GM19397 (cell line): Measurements from ENCODE around the gene LAMA2.

Experiments used
- ATAC-seq: cut with Tn5 transposase; IDR thresholded peaks from one replicate; pipeline ENCODE4 v1.9.1; 2021; ENCODE audit warnings: mild to moderate bottlenecking, moderate library complexity; ENCODE audit not compliant: unreplicated experiment

The LAMA2 gene

DNA sequence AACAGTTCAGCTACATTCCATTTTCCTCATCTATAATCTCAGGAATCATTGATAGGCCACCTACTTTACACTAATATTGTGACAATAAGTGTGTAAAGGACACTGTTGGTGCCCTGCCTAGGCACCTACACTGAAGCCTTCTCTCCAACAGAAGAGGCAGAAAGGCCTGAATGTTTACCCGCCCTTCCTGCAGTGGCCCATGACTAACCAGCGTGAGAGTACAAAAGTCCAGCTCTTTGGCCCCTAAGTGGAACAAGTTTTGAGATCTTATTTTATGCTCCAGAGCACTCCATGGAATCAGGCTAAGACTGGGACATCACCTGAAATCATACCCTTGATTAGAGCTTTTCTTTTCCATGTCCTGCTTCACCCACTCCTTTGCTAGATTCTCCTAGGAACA, 467.3 kb downstream of the LAMA2 start:
- ATAC-seq = no peak

DNA sequence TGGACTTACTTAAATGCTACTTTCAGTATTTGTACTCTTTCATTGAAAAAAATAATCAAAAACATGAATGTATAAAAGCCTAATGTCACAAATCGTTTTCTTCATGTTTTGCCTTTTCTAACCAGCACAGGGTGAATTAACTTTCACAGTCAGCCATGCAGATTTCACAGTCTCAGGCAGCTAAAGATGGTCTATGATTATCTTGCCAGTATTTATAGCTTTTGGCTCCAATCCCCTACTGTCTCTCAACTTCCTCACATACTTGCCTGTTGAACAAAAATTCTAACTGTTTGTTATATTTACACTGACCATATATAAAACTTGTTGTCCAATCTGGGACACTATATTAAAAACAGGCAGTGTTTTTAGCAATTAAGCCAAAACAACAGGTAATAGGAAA, 468.9 kb downstream of the LAMA2 start:
- ATAC-seq = no peak

DNA sequence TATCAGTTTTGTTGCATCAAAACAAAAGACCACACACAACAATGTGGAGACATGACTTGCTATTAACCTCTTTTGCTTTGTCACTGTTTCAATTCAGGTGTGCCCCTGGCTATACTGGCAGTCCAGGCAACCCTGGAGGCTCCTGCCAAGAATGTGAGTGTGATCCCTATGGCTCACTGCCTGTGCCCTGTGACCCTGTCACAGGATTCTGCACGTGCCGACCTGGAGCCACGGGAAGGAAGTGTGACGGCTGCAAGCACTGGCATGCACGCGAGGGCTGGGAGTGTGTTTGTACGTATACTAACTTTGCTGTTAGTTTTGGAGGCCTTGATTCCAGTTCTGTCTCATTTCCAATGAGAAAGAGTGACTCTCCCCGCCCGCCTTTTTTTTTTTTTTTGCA, 470.1 kb downstream of the LAMA2 start:
- no peak for ATAC-seq

DNA sequence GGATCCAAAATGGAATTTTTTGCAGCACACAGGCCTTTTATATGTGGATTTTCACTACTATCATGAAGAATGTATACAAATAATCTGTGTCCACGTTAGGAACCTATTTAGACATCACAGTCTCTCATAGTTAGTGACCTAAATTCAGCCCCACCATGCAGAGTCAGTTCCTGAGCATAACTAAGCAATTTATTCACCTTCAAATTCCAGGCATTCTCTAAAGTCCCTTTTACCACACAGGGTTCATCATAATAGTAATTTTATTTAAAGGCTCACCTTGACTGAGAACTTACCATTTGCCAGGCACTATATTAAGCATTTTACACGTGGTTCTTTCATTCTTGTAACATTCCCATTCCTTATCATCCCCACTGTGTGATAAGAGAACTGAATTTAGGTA, 473.2 kb downstream of the LAMA2 start:
- no peak for ATAC-seq

DNA sequence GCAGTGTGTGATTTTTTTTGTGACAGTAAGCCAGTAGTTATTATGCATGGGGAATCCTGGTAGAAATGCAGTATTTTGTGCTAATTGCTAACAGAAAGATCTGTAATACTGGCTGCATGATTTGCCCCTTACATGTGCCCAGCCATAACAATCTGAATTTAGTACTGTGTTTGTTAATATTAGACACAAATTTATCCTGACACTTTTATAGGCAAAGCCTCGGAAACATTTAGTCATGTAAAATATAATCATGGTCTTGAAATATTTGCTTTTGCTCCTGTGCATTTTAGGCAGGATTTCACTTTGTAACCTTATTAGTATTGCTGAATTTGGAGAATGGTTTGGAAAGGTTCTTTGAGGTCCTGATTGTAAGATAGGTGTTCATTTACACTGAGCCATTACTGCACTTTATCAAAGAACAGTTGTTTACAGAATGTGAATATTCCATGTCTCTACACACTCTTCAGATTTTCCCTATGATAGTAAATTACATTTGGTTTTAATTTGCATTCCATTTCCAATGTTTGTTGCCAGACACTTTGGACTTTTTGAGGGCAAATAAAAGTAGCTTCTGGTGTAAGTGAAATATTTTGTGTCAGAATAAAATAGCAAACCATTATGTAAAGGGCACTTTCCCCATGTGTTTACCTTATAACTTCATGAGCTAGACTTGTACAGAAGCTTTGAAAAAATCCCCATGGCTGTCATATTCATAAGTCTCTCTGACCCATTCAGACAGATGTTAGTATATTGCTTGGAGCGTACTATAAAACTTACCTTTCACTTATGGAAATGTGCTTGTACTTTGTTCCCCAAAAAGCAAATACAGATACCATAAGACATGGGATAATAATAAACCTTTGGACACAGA, 477.1 kb downstream of the LAMA2 start:
- ATAC-seq = no peak

DNA sequence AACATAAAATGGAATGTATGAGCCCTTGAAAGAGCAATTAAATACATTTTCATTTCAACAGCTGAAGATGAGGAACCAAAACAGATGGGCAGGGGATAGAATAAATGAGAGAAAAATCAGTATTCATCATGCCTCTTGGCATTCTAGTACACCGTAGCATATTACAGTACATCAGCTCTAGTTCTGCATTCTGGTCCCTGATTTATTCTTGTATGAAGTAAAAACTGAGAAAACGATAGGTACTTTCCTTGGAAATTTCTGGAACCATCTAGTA, 477.7 kb downstream of the LAMA2 start:
- ATAC-seq = no peak

DNA sequence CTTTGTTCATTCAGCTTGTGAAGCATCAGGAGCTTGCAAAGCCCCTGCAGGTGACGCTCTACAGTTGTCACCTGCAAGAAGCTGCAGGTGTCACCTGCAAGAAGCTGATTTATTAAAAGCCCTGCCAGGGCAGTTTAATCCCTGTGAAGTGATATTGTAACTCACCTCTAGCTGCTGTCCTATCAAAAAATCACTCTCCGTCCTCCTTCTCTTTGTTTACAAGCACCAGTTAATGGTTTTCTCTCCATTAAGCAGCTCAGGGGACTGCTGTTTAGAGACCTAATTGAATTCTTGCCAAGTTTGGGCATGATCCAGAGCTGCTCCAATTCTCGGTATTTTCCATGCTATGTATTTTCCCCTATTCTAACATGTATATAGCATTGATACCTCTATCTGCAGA, 481.1 kb downstream of the LAMA2 start:
- no peak for ATAC-seq

DNA sequence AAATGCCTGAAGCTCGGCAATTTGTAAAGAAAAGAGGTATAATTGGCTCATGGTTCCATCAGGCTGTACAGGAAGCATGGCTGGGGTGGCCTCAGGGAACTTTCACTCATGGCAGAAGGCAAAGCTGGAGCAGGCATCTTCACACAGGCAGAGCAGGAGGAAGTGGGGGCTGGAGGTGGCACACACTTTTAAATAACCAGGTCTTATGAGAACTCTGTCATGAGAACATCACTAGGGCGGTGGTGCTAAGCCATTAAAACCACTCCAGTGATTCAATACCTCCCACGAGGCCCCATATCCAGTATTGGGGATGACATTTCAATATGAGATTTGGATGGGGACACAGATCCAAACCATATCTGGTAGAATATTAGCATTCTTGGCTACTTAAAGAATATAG, 481.8 kb downstream of the LAMA2 start:
- ATAC-seq = no peak

DNA sequence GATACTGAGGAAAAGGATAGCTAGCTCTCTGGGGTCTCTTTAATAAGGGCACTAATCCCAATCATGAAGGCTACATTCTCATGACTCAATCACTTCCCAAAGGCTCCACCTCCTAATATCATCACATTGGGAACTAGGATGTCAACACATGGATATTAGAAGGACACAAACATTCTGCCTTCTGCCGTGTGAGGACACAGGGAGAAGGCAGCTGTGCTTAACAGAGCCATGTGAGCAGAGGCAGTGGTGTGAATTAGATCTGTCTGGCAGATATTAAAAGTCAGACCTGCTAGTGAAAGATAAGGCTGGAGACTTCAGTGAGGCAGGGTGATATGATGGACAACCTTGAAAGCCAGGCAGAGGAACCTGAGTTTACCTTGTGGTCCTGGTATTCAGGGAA, 485.1 kb downstream of the LAMA2 start:
- ATAC-seq = no peak

DNA sequence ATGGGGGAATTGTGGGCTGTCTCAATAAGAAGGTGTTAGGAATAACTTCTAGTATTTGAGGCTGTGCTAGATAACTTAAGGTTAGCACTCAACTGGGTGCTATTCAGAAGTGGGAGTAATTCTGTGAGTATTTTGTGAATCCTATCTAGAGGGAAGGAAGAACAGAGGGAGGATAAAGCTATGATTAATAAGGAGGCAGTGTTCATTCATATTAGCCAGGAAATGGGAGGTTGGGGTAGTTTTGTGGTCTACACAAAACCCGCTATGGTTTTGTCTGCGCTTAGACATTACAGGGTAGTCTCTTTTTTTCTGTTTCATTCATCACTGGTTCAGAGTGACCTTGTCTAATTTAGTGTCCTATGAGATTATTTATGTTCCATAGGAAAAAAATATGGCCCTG, 486.0 kb downstream of the LAMA2 start:
- ATAC-seq = no peak

DNA sequence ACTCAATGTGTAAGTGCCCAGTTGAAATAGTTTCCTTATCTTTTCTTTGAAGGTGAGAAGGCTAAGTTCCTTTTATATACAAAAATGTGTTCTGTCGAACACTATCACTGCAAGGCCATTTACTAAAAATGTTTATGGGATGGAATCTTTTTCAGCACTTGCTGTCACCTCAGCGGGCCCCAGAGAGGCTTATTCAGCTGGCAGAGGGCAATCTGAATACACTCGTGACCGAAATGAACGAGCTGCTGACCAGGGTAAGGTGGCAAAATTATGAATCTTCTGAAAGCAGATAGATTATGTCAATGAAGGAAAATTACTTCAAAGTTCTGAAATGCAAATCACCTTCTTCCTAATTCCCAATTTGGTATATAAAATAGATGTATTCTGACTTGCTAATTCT, 486.8 kb downstream of the LAMA2 start:
- no peak for ATAC-seq

DNA sequence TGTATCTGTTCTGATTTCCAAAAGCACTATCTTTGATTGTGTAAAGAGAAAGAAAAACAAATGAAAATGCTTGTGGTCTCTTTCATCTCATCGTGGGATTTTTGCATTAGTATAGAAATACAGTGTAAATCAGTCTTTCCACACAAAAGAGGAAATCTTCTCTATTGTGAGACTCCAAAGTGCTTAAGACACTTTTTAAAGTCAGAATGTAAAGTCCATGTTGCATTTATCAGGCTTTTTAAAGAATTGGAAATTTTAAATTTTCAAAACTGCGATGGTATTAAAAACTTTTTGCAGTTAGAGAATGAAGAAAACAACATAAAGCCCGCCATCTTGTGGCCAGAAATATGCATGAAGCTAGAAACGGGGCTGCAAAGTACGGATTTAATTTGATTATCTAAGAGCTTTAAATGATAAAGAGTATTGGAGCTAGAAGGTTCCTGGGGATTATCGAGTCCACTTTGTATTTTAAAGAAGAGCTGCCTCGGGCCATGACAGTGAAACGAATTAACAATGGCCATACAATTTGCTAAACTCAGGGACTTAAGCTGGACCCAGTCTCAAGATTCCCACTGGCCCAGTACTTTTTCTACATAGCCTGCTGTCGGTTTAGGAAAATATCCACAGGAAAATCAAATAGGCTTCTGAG, 487.5 kb downstream of the LAMA2 start:
- ATAC-seq = no peak

DNA sequence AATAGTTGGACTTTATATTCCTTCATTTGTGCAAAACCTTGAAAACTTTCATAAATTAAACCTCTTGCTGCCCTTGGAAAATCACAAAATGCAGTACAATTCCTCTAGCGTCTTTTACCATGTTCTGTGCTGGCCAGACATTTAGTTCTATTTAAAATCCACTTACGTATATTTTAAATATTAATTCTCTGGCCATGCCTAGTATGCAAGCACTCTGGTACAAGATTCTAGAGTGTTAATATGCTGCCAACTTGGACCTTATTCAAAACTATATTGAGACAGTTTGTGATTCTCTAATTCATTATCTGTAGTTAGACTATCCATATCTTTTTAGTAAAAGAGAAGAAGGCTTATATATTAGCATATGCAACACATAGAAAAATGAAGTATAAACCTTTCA, 498.9 kb downstream of the LAMA2 start:
- ATAC-seq = no peak

DNA sequence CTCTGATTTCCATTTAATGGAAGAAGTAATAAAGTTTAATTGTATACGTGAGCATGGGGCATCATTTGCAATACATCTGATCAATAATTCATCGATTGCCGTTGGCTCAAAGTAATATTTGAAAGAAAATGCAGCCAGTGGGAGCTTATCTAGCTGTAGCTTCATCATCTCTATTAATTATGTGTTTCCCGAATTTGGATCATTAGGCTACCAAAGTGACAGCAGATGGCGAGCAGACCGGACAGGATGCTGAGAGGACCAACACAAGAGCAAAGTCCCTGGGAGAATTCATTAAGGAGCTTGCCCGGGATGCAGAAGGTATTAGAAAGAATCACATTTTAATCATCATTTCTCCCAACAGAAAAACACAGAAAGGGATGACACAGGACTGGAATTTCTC, 500.0 kb downstream of the LAMA2 start:
- ATAC-seq = no peak

DNA sequence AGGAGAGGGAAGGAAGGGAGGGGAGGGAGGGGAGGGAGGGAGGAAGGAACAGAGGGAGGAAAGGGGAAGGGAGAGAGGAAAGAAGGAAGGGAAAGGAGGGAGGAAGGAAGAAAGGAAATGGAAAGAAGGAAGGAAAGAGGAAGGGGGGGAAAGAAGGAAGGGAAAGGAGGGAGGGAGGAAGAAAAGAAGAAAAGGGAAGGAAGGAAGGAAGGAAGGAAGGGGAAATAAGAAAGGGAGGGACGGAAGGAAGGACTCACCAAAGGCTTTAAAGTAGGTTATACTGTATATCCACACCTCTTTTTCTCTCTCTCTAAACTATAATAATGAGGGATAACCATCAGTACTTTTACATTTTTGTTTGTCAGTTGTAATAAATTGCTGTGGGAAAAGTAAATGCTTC, 502.2 kb downstream of the LAMA2 start:
- ATAC-seq = no peak

DNA sequence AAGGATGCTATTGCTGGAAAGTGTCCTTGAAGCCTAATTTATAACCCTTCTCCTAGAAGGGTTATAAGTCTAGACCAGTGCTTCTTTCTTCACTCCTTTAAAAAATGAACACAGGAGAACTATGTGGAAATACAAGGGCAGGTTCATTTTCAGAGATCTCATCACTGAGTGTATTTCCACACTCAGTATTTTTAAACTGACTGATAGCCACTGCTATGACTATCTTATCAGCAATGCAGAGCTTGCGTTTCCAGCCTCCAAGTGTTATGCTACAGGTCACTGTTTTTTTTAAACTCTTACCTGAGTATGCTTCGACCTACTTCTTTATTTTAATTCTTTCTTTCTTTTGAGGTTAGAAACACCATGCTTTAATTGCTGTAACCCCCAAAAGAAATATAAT, 508.0 kb downstream of the LAMA2 start:
- no peak for ATAC-seq

DNA sequence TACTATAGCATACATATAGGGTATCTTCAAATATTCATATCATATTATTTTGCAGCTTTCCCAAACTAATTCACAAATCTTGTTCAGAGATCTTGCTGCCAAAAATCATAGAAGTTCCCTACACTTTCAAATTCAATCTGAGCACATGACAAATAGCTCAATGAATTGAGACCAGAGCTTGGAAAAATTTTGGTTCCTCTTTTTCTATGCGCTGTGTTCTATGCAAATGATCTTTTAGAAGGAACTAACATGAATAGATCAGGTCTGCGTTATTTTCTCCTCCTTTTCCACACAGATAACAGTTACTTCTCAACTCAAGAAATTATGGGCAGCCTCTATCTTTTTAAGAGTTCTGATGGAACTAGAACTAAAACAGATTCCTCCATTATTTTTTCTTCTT, 510.7 kb downstream of the LAMA2 start:
- peak; percentile 53 for ATAC-seq

DNA sequence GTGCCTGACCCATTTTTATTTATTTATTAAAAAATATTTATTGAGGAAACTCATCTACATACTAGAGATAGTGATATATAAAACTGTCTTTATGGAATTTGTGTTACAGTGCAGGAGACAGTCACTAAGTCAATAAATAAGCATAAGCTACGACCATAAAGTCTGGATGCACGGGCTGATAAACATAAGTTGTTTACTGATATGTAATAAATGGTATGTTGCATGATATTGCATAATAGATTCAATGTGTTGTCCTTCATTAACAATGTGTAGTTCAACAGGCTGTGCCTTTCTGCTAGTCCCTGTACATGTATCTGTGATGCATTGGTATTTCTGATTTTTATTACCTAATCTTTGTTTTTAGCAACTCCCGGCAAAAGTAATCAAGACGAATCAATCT, 515.8 kb downstream of the LAMA2 start:
- no peak for ATAC-seq

DNA sequence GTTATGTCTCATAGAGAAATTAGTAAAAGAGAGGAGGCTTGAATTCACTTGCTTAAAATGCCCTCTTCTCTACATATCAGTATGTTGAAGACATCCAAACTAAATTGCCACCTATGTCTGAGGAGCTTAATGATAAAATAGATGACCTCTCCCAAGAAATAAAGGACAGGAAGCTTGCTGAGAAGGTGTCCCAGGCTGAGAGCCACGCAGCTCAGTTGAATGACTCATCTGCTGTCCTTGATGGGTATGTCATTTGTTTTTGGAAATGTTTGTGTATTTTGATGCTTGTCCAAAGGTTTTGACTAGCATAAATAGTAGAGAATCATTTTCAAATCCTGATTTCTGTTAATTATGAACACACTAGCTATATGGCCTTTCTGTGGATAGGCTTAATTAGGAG, 519.3 kb downstream of the LAMA2 start:
- no peak for ATAC-seq

DNA sequence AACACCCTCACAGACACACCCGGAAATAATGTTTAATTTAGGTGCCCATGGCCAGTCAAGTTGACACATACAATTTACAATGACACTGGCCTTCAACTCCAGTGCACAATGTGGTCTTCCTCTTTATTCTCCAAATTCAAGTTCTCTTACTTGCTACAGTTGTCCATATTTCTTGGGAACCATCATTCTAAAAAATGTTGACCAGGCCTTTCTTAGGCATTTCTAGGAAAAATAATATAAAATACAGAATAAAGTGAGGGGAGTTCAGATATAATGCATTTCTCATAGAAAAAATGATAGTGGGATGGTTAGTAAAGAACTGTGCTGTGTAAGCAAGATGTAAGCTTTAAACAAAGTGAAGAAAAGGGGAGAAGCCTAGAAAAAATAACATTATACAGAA, 528.2 kb downstream of the LAMA2 start:
- ATAC-seq = no peak

DNA sequence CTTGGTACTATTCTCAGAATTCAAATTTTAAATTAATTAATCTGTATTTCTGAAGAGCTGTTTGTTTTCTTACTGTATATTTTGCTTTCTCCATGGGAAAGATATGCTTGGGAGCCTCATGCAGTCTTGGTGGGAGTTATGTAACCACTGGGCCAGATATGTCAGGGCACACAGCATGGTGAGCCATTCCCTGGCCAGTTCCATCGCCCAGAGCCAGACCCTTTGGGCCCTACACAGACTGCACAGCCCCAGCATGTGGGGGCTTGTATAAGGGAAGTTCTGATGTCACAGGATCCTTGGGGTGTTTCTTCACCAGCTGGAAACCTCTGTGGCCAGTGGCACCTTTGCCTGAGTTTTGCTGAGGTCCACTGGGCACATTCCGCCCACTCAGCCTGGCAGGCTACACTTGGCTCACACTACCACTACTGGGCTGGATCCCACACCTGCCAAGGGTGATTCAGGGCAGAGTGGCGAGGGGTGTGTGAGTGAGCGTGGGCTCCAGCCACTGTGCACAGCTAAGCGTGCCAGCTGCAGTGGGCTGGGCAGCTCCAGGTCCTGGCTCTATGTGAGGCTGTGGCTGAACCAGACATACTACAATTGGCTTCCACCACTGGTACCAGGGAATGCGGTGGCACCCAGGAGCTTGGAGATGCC, 533.5 kb downstream of the LAMA2 start:
- no peak for ATAC-seq

DNA sequence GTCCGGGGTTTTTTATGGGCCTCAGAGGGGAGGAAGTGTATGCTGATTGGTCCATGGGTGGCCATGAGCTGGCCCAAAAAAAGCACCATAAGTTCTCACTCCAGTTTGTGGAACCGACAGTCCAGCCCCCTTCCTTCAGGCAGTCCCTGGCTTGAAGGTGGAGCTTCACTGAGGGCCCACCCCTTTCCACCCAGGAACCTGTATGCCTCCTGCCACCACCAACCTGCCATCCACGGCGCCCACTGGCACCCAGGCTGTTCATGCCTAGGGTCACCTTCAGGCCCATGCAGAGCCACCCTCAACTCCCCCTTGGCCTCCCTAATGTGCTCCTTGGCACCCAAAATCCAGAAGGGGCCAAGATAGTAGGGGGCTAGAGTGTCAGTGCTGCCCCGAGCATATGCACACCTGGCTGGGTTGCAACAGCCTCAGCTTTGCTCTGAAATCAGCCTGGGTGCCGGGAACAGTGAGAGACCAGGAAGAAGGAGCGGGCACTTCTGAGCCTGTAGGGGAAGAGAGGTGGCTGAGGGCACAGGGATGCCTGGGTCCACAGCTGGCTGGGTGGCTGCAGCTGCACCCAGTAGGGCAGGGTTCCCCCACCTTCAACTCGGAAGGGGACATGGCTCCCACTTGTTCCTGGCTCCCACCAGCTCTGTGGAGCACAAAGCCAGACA, 534.6 kb downstream of the LAMA2 start:
- no peak for ATAC-seq
